OCI-LY3 (cell line): Measurements from ENCODE around the gene DNAJC28.
A peak's percentile ranks its signal among the peaks of the same experiment; 100 is the strongest.

Experiments
- H2AFZ ChIP-seq: fragments of 200-600, 300-600 bp; shearing (Covaris generic); 2 replicates; pipeline ENCODE4 v1.6.0; 2014; ENCODE audit warnings: antibody characterized with exemption, low read depth, low read length
- H3K27ac ChIP-seq: fragments of 200-600, 300-600 bp; sonication (generic); 2 replicates; pipeline ENCODE4 v1.5.1; 2014; ENCODE audit warnings: mild to moderate bottlenecking, low read length, moderate library complexity, mixed read lengths
- H3K27me3 ChIP-seq: fragments of 200-600, 300-600 bp; sonication (generic); 2 replicates; pipeline ENCODE4 v1.6.1; 2014; ENCODE audit warnings: low read depth, low read length, mixed read lengths
- H3K36me3 ChIP-seq: fragments of 200-600, 300-600 bp; sonication (generic); replicated peaks from 2 replicates; pipeline ENCODE3; 2014; ENCODE audit warnings: low read depth, low read length, mixed read lengths
- H3K4me1 ChIP-seq: fragments of 300-600, 200-600 bp; sonication (generic); 2 replicates; pipeline ENCODE4 v1.6.1; 2014; ENCODE audit warnings: low read length, mixed read lengths
- H3K4me2 ChIP-seq: fragments of 200-600, 300-600 bp; sonication (generic); 2 replicates; pipeline ENCODE4 v1.6.1; 2014; ENCODE audit warnings: low read length, mixed read lengths
- H3K4me3 ChIP-seq: fragments of 300-600, 200-600 bp; sonication (generic); 2 replicates; pipeline ENCODE4 v1.5.1; 2014; ENCODE audit warnings: antibody characterized with exemption, mild to moderate bottlenecking, low read length, moderate library complexity
- H3K79me2 ChIP-seq: fragments of 300-600, 200-600 bp; shearing (Covaris generic); 2 replicates; pipeline ENCODE4 v1.6.1; 2014; ENCODE audit warnings: mild to moderate bottlenecking, low read length, mixed read lengths
- H3K9ac ChIP-seq: fragments of 300-600, 200-600 bp; shearing (Covaris generic); 2 replicates; pipeline ENCODE4 v1.6.0; 2014; ENCODE audit warnings: mild to moderate bottlenecking, low read length, moderate library complexity
- H3K9me3 ChIP-seq: fragments of 200-600, 300-600 bp; shearing (Covaris generic); 2 replicates; pipeline ENCODE4 v1.6.1; 2014; ENCODE audit warnings: low read length, mixed read lengths; ENCODE audit not compliant: insufficient read depth
- H4K20me1 ChIP-seq: fragments of 200-600, 300-600 bp; sonication (generic); 2 replicates; pipeline ENCODE4 v1.6.1; 2016; ENCODE audit warnings: low read length, mixed read lengths; ENCODE audit not compliant: insufficient read depth
- EZH2phosphoT487 ChIP-seq: fragments of 200-600 bp; shearing (Covaris generic); IDR thresholded peaks from 2 replicates; pipeline ENCODE4 v1.6.1; 2018; ENCODE audit warnings: antibody characterized with exemption, mixed run types, low read depth
- TF ChIP-seq, protein P1 (sequence below): fragments of 200-600, 300-600 bp; sonication (generic); IDR thresholded peaks from 2 replicates; pipeline ENCODE4 v1.5.1; 2014; ENCODE audit warnings: antibody characterized with exemption, low read length, low read depth

DNAJC28 gene

GRCh38 chr21:33493756-33494155, 2.2 kb upstream of the DNAJC28 start:
- no peak overlapping the region for H3K9ac ChIP-seq
- no peak overlapping the region for H3K4me3 ChIP-seq
- peaks cover 4% of the 10 kb centered on the region; the same call in 1 of the 2 replicates for H3K4me1 ChIP-seq
- no peak overlapping the region for H2AFZ ChIP-seq
- peaks cover 6% of the 10 kb centered on the region; the same call in 1 of the 2 replicates for H3K27me3 ChIP-seq
- no peaks in the 10 kb centered on the region for H4K20me1 ChIP-seq
- TF ChIP-seq, protein P1, sequence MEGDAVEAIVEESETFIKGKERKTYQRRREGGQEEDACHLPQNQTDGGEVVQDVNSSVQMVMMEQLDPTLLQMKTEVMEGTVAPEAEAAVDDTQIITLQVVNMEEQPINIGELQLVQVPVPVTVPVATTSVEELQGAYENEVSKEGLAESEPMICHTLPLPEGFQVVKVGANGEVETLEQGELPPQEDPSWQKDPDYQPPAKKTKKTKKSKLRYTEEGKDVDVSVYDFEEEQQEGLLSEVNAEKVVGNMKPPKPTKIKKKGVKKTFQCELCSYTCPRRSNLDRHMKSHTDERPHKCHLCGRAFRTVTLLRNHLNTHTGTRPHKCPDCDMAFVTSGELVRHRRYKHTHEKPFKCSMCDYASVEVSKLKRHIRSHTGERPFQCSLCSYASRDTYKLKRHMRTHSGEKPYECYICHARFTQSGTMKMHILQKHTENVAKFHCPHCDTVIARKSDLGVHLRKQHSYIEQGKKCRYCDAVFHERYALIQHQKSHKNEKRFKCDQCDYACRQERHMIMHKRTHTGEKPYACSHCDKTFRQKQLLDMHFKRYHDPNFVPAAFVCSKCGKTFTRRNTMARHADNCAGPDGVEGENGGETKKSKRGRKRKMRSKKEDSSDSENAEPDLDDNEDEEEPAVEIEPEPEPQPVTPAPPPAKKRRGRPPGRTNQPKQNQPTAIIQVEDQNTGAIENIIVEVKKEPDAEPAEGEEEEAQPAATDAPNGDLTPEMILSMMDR, result no peak
- TF ChIP-seq EZH2phosphoT487, result no peak
- H3K9me3 ChIP-seq, result no peaks in the 10 kb centered on the region
- no peaks in the 10 kb centered on the region for H3K36me3 ChIP-seq
- no peak overlapping the region for H3K4me2 ChIP-seq
- no peak overlapping the region for H3K27ac ChIP-seq
- no peaks in the 10 kb centered on the region for H3K79me2 ChIP-seq

GRCh38 chr21:33492571-33492970, 1.1 kb upstream of the DNAJC28 start:
- Histone ChIP-seq H3K36me3 (no peaks in the 10 kb centered on the region), H2AFZ (no peak overlapping the region), H3K9ac (no peak overlapping the region), H3K27me3 (peaks cover 10% of the 10 kb centered on the region; the same call in 1 of the 2 replicates), H3K27ac (no peak overlapping the region), H4K20me1 (no peaks in the 10 kb centered on the region), H3K4me3 (no peak overlapping the region), H3K4me2 (no peak overlapping the region), H3K79me2 (no peaks in the 10 kb centered on the region), H3K9me3 (no peaks in the 10 kb centered on the region), H3K4me1 (peaks cover 4% of the 10 kb centered on the region; the same call in 1 of the 2 replicates)
- TF ChIP-seq, protein P1, result no peak
- no peak for TF ChIP-seq EZH2phosphoT487

DNA sequence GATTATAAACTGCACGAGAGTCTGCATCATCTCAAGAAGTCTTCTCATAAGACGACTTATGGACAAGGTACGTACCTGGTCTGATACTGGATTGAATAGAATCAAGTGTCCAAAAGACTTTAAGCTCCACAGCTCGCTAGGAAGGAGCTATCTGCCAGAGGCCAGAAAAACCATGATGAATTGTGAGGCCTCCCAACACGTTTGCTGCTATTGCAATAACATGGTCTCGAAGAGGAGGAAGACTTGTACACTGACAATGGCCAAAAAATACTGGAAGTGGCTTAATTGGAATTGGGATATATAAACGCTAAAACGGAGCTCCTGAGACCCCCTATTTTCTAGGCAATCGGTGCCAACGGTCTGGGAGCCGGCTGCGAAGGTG, 534 bp downstream of the DNAJC28 start:
- H4K20me1 ChIP-seq, result no peaks in the 10 kb centered on the region
- TF ChIP-seq EZH2phosphoT487, result no peak
- TF ChIP-seq, protein P1, result no peak
- H3K27ac ChIP-seq, result no peak overlapping the region
- H3K4me3 ChIP-seq, result peak overlapping the region; percentile 88
- H3K9me3 ChIP-seq, result no peaks in the 10 kb centered on the region
- peak overlapping the region; percentile 66 for H3K9ac ChIP-seq
- H2AFZ ChIP-seq, result peak overlapping the region; percentile 98
- H3K27me3 ChIP-seq, result peaks cover 10% of the 10 kb centered on the region; the same call in 1 of the 2 replicates
- H3K4me2 ChIP-seq, result peak overlapping the region; percentile 96
- no peaks in the 10 kb centered on the region for H3K36me3 ChIP-seq
- peaks cover 4% of the 10 kb centered on the region; the same call in 1 of the 2 replicates for H3K4me1 ChIP-seq
- H3K79me2 ChIP-seq, result no peaks in the 10 kb centered on the region

DNA sequence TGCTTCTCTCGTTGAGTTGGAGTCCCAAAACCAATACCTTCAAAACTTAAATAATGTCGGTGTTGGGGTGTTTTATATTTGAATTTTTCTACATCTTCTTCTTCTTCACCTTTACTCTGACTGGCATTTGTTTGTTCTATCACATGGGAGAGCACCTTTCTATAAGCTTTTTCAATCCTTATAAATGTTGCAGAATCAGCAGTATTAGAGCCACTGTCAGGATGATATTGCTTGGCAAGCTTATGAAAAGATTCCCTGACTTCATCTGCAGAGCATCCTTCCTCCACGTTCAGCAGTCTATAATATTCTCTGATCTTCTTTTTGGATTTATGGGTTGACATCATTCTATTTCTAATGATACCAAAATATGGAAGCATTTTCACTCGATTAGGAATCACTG, 2.6 kb downstream of the DNAJC28 start:
- H3K9ac ChIP-seq, result no peak overlapping the region
- TF ChIP-seq, protein P1, result no peak
- no peak for TF ChIP-seq EZH2phosphoT487

More for the DNA sequence above, 2.6 kb downstream of the DNAJC28 start:
- no peak overlapping the region for H2AFZ ChIP-seq
- H3K36me3 ChIP-seq, result no peaks in the 10 kb centered on the region
- no peaks in the 10 kb centered on the region for H4K20me1 ChIP-seq
- H3K27ac ChIP-seq, result no peak overlapping the region
- no peak overlapping the region for H3K4me3 ChIP-seq
- no peak overlapping the region for H3K4me2 ChIP-seq
- peaks cover 10% of the 10 kb centered on the region; the same call in 1 of the 2 replicates for H3K27me3 ChIP-seq
- peaks cover 4% of the 10 kb centered on the region; the same call in 1 of the 2 replicates for H3K4me1 ChIP-seq
- no peaks in the 10 kb centered on the region for H3K79me2 ChIP-seq
- no peaks in the 10 kb centered on the region for H3K9me3 ChIP-seq
